ENCODE results near the gene SORT1.
"Not testable (repeated sequence)": the region's sequence is repeated elsewhere in the genome, so short reads cannot be mapped to it uniquely, and the experiment has no call there.

Gene SORT1

DNA sequence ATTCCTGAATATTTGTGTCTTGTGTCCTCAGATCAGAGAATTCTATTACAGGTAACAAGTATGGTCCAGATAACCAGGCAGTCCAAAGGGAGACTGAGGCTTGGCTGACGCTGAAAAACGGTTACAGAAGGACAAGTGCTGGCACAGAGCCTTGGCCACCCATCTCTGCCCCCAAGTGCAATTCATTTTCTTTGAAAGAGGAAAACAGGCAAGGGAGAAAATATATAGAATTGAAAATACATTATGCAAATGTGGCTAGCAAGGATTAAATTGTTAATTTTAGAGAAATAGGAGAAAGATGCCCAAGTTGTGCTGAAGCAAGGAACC is 1.2 kb downstream of the SORT1 start:
- DNase-seq: no peak

DNA sequence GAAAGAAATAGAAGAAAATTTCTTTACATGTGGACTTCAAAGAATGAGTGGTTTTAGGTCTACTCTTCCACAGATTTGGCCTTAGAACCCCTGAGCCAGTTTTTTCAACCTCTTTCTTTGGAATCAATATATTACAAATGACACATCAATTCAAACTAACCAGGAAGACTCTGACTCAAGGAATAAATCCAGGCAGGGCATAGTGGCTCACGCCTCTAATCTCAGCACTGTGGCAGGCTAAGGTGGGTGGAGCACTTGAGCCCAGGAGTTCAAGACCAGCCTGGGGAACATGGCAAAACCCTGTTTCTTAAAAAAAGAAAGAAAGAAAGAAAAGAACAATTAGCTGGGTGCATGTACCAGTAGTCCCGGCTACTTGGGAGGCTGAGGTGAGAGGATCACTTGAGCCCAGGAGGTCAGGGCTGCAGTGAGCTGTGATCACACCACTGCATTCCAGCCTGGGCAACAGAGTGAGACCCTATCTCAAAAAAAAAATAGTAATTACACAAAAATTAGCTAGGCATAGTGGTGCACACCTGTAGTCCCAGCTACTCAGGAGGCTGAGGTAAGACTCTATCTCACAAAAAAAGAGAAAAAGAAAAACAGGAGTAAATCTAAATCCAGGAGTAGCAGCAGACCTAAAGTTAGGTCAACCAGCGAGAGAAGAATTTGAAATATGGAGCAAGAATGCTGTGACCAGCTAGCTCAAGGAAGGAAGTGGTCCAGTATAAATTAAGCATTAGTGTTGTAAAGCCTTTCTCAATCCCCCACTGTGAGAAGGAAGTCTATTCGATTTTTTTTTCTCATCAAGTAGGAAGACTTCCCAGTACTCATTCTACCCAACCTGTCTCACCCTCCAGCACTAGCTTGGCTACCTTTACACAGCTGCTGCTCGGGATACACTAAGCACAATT is 1.9 kb downstream of the SORT1 start:
- DNase-seq: no peak

- DNase-seq: not testable (repeated sequence)
These were observed 2.5 kb downstream of the SORT1 start for GRCh38 chr1:109395282-109395599.

GRCh38 chr1:109394591-109395281 is 3.0 kb downstream of the SORT1 start:
- no peak for DNase-seq

DNA sequence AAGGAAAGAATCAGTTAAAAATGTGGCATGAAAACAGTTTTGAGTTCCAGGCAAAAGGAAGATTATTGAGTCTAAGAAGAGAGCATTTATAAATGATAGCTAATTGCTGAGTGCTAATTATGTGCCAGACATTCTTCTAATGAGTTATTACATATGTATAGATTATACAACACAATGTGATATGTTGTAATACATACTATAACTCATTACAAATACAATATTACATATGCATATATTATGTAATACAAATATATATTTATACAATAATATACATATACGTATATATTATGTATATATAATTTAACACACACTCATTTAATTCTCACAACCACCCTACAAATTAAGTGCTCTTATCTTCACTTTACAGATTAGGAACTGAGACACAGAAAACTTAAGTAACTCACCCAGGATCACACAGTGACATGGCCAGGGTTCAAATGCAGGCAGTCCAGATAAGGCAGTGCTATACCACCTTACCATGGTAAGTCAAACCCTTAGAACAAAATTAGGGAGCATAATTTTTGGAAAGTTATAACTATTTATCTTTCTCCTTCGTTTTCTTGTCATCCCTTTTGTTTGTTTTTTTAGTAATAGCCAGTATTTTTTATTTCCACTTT is 4.0 kb downstream of the SORT1 start:
- no peak for DNase-seq

- DNase-seq: no peak
These were observed 4.7 kb downstream of the SORT1 start for GRCh38 chr1:109392788-109393616.

DNA sequence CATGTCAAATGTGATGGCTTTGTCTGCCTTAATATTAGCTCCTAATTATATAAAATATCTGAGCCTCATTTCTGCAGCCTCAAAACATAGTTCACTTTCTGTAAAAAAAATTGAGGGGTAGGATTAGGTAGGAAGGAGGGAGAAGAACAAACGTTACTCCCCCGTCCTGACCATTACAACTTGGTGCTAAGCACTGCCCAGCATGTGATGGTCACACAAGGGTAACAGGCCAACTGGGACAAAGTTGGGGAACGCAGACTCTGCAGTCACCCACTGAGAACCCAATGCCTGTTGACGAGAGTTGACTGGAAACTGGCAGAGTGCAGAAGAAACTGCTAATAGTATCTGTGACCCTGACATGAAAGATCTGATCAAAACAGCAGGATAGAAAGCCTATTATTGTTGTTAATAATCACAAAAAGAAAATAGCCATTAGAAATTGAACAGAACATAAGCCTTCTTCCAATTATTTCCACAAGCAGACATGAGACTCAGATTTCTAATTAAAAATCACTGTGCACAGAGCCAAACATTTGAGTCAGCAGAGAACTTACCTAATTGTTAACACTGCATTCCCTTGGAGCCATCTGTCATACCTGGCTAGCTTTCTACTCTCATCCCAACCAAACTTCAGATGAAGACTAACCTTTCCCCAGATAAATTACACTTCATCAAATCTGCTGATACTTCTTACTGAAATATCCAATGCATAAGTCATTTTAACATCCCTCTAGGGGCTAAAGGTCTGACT is 5.5 kb downstream of the SORT1 start:
- no peak for DNase-seq

- DNase-seq: no peak
These were observed 6.1 kb downstream of the SORT1 start for GRCh38 chr1:109391626-109392025.

DNA sequence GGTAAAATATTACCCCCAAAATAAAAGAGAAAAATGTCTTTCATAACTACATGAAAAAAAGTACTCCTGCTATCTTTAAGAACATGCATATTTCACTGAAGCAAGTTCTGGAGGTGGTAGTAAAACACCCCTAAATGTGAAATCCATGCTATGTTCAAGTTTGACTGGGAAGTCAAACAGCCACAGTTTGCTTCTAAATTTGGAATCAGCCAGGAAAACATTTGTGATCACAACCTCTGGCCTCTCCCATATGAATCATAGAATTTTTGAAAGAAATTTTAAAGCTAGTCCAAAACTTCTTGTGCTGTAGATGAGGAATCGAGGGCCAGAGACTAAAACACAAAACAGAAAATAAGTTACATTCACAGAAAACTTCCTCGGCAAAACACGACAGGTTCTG is 6.6 kb downstream of the SORT1 start:
- DNase-seq: no peak

GRCh38 chr1:109389638-109390341 is 7.9 kb downstream of the SORT1 start:
- no peak for DNase-seq

DNA sequence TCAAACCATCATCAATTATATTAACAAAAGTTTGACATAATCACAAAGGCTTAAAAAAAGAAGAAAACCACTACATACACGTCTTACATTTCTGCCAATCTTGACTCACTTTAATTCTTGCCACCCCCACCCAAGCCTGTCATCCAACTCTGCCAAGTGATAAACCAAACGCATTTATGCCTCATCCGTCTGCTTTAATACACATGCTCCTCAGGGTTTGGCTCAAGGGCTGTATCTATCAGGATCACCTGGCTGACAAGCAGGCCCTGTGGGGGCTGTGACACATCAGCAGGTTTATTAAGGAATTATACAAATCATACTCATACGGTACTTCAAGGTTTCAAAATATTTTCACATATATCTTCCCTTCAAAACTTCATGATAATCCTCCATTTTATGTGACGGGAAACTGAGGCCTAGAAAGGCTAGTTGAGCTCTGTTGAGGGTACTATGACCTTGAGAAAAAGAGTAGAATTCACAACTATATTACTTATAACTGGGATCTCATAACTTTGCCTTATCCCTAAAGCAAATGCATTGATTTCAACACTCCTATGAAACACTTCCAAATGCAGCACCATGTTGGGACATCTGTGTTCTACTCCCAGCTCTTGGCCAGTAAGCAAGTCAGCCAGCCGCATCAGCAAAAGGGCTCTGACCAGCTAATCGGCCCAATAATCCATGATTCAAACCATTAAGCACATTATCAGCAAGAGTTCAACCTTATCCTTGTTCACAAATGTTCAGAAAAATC is 8.7 kb downstream of the SORT1 start:
- DNase-seq: no peak

GRCh38 chr1:109388208-109388711 is 9.5 kb downstream of the SORT1 start:
- DNase-seq: no peak

DNA sequence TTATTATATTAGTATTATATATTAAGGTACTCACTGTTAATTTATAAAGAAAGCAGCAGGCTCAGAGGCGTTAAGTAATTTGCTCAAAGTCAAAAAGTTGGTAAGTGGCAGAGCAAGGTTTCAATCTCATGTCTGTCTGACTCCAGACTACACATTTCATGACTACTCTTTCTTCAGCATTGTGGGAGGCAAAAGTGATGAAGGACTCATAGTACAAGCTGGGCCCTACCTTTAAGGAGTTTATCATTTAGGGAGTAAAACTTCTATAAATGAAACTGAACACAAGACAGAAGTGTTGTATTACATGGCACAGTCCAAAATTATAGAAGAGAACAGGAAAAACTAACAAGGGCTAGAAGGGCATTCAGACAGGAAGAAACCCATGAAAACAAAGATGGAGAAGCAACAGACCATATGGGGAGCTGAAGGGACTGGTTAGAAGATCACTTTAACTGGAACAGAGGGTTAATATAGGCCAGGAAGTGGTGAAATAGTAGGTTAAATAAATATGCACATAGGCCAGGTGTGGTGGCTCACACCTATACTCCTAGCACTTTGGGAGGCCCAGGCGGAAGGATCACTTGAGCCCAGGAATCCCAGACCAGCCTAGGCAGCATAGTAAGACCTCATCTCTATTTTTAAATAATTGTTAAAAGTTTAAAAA is 11.5 kb downstream of the SORT1 start:
- no peak for DNase-seq

DNA sequence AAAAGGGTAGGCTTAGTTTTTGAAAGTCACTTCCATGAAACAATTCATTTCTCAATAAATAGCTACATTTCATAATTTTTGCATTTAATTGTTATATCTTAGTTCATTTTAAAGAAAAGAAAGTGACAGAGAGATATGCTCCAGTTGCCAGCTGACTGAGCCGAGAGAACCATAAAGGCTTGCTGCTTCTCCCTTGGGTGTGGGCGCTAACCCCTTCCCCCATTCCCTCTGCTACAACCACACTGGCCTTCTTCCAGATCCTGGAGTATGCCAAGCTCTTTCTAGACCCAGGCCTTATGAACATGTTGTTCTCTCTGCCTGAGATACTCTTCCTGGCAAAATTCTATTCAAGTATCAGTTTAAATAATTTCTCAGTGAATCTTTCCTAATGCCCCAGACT is 12.3 kb downstream of the SORT1 start:
- DNase-seq: no peak

DNA sequence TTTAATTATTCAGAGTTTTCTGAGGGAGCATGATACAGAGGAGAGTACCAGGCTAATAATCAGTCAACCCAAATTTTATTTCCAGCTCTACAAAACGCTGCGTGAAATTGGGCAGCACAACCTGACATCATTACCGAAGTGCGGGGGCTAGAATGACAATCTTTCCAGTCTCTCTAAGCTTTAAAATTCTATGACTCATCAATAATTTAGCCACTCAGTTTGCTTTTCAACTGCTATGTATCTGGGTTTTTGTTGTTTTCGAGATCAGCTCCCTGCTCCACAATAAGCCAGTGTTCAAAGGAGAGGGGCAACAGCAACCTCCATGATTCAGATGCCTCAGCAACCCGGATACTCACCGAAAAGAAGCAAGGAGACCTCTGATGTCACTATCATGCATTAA is 13.9 kb downstream of the SORT1 start:
- no peak for DNase-seq

- DNase-seq: no peak
These were observed 14.5 kb downstream of the SORT1 start for GRCh38 chr1:109383087-109383779.

- DNase-seq: no peak
These were observed 16.1 kb downstream of the SORT1 start for GRCh38 chr1:109381573-109381972.

- no peak for DNase-seq
These were observed 17.8 kb downstream of the SORT1 start for GRCh38 chr1:109379907-109380306.

DNA sequence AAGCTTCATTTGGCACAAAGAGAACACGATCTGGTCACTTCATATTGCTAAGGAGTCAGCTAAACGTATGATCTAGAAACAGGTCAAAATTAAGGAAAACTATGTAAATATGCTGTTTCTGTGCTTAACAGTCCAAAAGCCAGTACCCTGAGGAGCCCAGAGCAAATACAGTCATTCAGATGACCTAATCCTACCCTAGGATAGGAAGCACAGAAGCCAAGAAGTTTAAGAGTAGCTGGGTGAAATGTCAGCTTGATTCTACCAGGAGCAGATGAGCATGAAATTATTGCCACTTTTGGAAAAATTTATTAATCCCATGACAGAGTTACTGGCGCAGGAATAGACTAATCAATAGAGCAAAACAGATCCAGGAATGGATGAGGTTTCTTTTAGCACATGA is 18.3 kb downstream of the SORT1 start:
- DNase-seq: no peak

GRCh38 chr1:109377698-109378097 is 20.0 kb downstream of the SORT1 start:
- no peak for DNase-seq

Data from SHP77 treated with DMSO at 0.1 percent for 48 hours (cell line).